GM12878 (cell line): Measurements from ENCODE around the gene EFNB2. TPM values are rescaled to one million over a fixed set of nuclear protein-coding genes. Genes with fewer than 3 reads are reported as not detected.

Experiments
- ATAC-seq: fragments of 200-7000 bp; cut with Tn5 transposase; 3 replicates; pipeline ENCODE4 v1.9.1; 2020; ENCODE audit warnings: mild to moderate bottlenecking, moderate library complexity
- BruUV-seq: library from RNA; stranded (reverse); fragments of 400-500 nt; replicated peaks from 2 replicates; lab custom pipeline; 2021; lab: Mats Ljungman, UMichigan
- CTCF ChIA-PET: fragments of 300-600 bp; sonication (Branson Sonifier 250); formaldehyde crosslinking; extraction: SDS; loops from one replicate; lab custom pipeline; 2021; ENCODE audit warnings: inconsistent platforms; lab: Yijun Ruan, JAX
- POLR2A ChIA-PET: fragments of 350-600 bp; formaldehyde crosslinking; extraction: SDS; loops from one replicate; lab custom pipeline; 2021; ENCODE audit warnings: inconsistent platforms; lab: Charles Lee
- RAD21 ChIA-PET: fragments of 300-600 bp; sonication (Branson Sonifier 250); formaldehyde crosslinking; loops from one replicate; lab custom pipeline; 2023; ENCODE audit warnings: antibody characterized with exemption; ENCODE audit not compliant: unreplicated experiment; lab: Charles Lee
- SMC1A ChIA-PET: fragments of 300-600 bp; sonication (Branson Sonifier 250); formaldehyde crosslinking; loops from one replicate; lab custom pipeline; 2023; ENCODE audit not compliant: unreplicated experiment, uncharacterized antibody; lab: Charles Lee
- DNase-seq: peaks from one replicate; pipeline ENCODE4 v3.0.0-alpha.2; 2011; ENCODE audit warnings: low read depth, low spot score
- FAIRE-seq: peaks from 3 replicates; lab custom pipeline; 2011; peaks lifted over from hg19 to GRCh38; lab: Jason Lieb, UNC
- H2AFZ ChIP-seq: 2 replicates; pipeline ENCODE4 v1.6.0; 2011; ENCODE audit warnings: low read depth, low read length, control low read depth; ENCODE audit not compliant: control insufficient read depth
- H3K27ac ChIP-seq: 2 replicates; pipeline ENCODE4 v1.5.1; 2011; ENCODE audit warnings: control low read depth; ENCODE audit not compliant: control insufficient read depth, insufficient read depth
- H3K27me3 ChIP-seq, 2 experiments: replicated peaks in 1 of 2; 2 replicates each; pipeline versions ENCODE4 v1.6.0 to v1.6.1; 2011; ENCODE audit warnings: low read length in 1 of 2; ENCODE audit not compliant: control insufficient read depth in 2 of 2, insufficient read depth in 2 of 2
- H3K36me3 ChIP-seq, 2 experiments: 2 replicates each; pipeline ENCODE4 v1.5.1; 2011; ENCODE audit warnings: low read length in 1 of 2; ENCODE audit not compliant: control insufficient read depth in 2 of 2, insufficient read depth in 2 of 2
- H3K4me1 ChIP-seq: 2 replicates; pipeline ENCODE4 v1.6.1; 2011; ENCODE audit warnings: mild to moderate bottlenecking, low read length, moderate library complexity, mixed read lengths; ENCODE audit not compliant: control insufficient read depth, insufficient read depth
- H3K4me2 ChIP-seq: 2 replicates; pipeline ENCODE4 v1.6.0; 2011; ENCODE audit warnings: control low read depth; ENCODE audit not compliant: control insufficient read depth, insufficient read depth
- H3K4me3 ChIP-seq: fragments of 200-600 bp; sonication (generic); 2 replicates; pipeline ENCODE4 v1.5.1; 2016
- H3K79me2 ChIP-seq: 2 replicates; pipeline ENCODE4 v1.6.0; 2011; ENCODE audit warnings: low read length; ENCODE audit not compliant: control insufficient read depth, insufficient read depth
- H3K9ac ChIP-seq: 2 replicates; pipeline ENCODE4 v1.8.0; 2011; ENCODE audit warnings: low read length, control low read depth, mixed read lengths; ENCODE audit not compliant: control insufficient read depth, insufficient read depth
- H3K9me3 ChIP-seq: replicated peaks from 3 replicates; pipeline ENCODE4 v1.5.1; 2011; ENCODE audit warnings: mild to moderate bottlenecking, low read length; ENCODE audit not compliant: control insufficient read depth, insufficient read depth
- H4K20me1 ChIP-seq: 2 replicates; pipeline ENCODE4 v1.6.0; 2011; ENCODE audit not compliant: control insufficient read depth, insufficient read depth
- CBX5 ChIP-seq: sonication (generic); IDR thresholded peaks from 2 replicates; pipeline ENCODE4 v1.6.1; 2016; ENCODE audit warnings: low read depth, moderate library complexity, mild to moderate bottlenecking, inconsistent platforms
- DPF2 ChIP-seq: fragments of 450-650 bp; IDR thresholded peaks from 2 replicates; pipeline ENCODE4 v1.6.1; 2017; ENCODE audit warnings: mild to moderate bottlenecking
- E2F8 ChIP-seq: fragments of 450-650 bp; IDR thresholded peaks from 2 replicates; pipeline ENCODE4 v1.6.1; 2018; ENCODE audit warnings: mild to moderate bottlenecking, low read depth, moderate library complexity; ENCODE audit not compliant: partially characterized antibody
- JUNB ChIP-seq: IDR thresholded peaks from 2 replicates; pipeline ENCODE4 v1.6.1; 2016; ENCODE audit warnings: antibody characterized with exemption, mild to moderate bottlenecking
- MEF2B ChIP-seq: fragments of 450-650 bp; IDR thresholded peaks from 2 replicates; pipeline ENCODE4 v1.6.1; 2018; ENCODE audit warnings: mild to moderate bottlenecking, moderate library complexity; ENCODE audit not compliant: partially characterized antibody, poor library complexity, severe bottlenecking
- POLR2A ChIP-seq: IDR thresholded peaks from 2 replicates; pipeline ENCODE4 v1.6.1; 2011; ENCODE audit warnings: low read depth, mild to moderate bottlenecking, low read length
- RAD51 ChIP-seq: fragments of 450-650 bp; IDR thresholded peaks from 2 replicates; pipeline ENCODE4 v1.6.1; 2016; ENCODE audit warnings: moderate library complexity, mild to moderate bottlenecking, inconsistent platforms
- RB1 ChIP-seq: fragments of 450-650 bp; formaldehyde crosslinking; IDR thresholded peaks from 2 replicates; pipeline ENCODE4 v1.6.1; 2017; ENCODE audit warnings: mild to moderate bottlenecking, borderline replicate concordance
- RCOR1 ChIP-seq: conservative IDR thresholded peaks from 2 replicates; pipeline ENCODE4 v1.6.1; 2012; ENCODE audit warnings: low read depth, low read length, improper control_type of control experiment
- SIX5 ChIP-seq: IDR thresholded peaks from 2 replicates; pipeline ENCODE4 v1.6.1; 2011; ENCODE audit warnings: mild to moderate bottlenecking, low read depth, low read length, moderate library complexity; ENCODE audit not compliant: severe bottlenecking
- SMC3 ChIP-seq: IDR thresholded peaks from 2 replicates; pipeline ENCODE4 v1.6.1; 2011; ENCODE audit warnings: low read length, improper control_type of control experiment, borderline replicate concordance
- SP1 ChIP-seq: IDR thresholded peaks from one replicate; pipeline ENCODE4 v1.6.1; 2011; ENCODE audit warnings: low read depth, low read length
- SRF ChIP-seq, 2 experiments: IDR thresholded peaks; 2 replicates each; pipeline ENCODE4 v1.6.1; 2011; ENCODE audit warnings: low read depth in 2 of 2, low read length in 2 of 2, mild to moderate bottlenecking in 1 of 2, moderate library complexity in 1 of 2
- WGBS: methylation state at CpG from one replicate; pipeline ENCODE4 v1.1.6; 2016; ENCODE audit warnings: low lambda C conversion rate; ENCODE audit not compliant: insufficient replicate concordance, insufficient coverage; ENCODE audit errors: missing lambda C conversion rate; 5-methylcytosine and 5-hydroxymethylcytosine counted together
- in situ Hi-C: fragments of 300-500 bp; cut with MboI; formaldehyde crosslinking; loops from 9 replicates; pipeline ENCODE4 v1.14.3; 2018; ENCODE audit warnings: mixed read lengths
- intact Hi-C: fragments of 100-400 bp; cut with micrococcal nuclease; formaldehyde crosslinking; loops from one replicate; pipeline ENCODE4 v1.14.2; 2022; ENCODE audit not compliant: unreplicated experiment
- polyA plus RNA-seq, 11 experiments: library from polyadenylated mRNA; depleted of rRNA in 4 of 11; unstranded in 6 of 11; stranded (reverse) in 5 of 11; fragments of >200 nt; fragmentation: Nextera tagmentation in 4 of 11; fragmentation: Illumina TruSeq in 1 of 11; extraction: Ambion mirVana in 4 of 11; extraction: Trizol in 1 of 11; gene quantifications; 1 replicate in 1 of 11; 2 replicates in 10 of 11; pipeline versions ENCODE4 v1.2.1 to v1.2.3, GENCODE V29; 2011 to 2016; ENCODE audit warnings: inconsistent platforms in 2 of 11, missing spikeins in 2 of 11, low read depth in 1 of 11
- total RNA-seq, 4 experiments: library from RNA; depleted of rRNA in 3 of 4; stranded (reverse); fragments of >200 nt in 3 of 4; fragmentation: Illumina TruSeq in 1 of 4; extraction: Trizol in 1 of 4; gene quantifications; 2 replicates each; pipeline versions ENCODE4 v1.2.1 to v1.2.3, GENCODE V29; 2013 to 2021
- TF ChIP-seq, protein P1 (sequence below): fragments of 450-650 bp; formaldehyde crosslinking; IDR thresholded peaks from 2 replicates; pipeline ENCODE4 v1.5.0; 2022; ENCODE audit warnings: mild to moderate bottlenecking, missing genetic modification characterization

Gene EFNB2
- total and polyA plus RNA-seq, 10 of the 15 experiments (the other 5 are each of a cell fraction or from before 2014, with no cell fraction given): 0.12 to 1.5 (median 0.31) TPM; not detected in 1

GRCh38 chr13:106575896-106576295 lies 40.4 kb upstream of the EFNB2 start:
- Histone ChIP-seq H3K36me3 (no peaks in the 10 kb centered on the region), H3K9ac (no peak overlapping the region), H3K4me2 (no peak overlapping the region), H3K4me3 (no peak overlapping the region), H3K27me3 (no peaks in the 10 kb centered on the region), H3K79me2 (no peaks in the 10 kb centered on the region), H2AFZ (no peak overlapping the region), H3K9me3 (no peaks in the 10 kb centered on the region), H3K27ac (no peak overlapping the region)
- ATAC-seq (no peak), DNase-seq (no peak)
- CTCF ChIA-PET: no interaction called here
- BruUV-seq: no TSS peak
- intact Hi-C loops: no loop called here
- POLR2A ChIA-PET: no interaction called here
- SMC1A ChIA-PET: no interaction called here
- in situ Hi-C loops: no loop called here
- RAD21 ChIA-PET: no interaction called here
- TF ChIP-seq JUNB: no peak
- no peak for TF ChIP-seq CBX5
- TF ChIP-seq SRF (IDR thresholded peaks at IDR 0.05; ENCODE audit: low read depth in 2 of 2, low read length in 2 of 2): no peak
- TF ChIP-seq, all 136 proteins: peak for 0
- FAIRE-seq: no peak
- Histone ChIP-seq H4K20me1 (no peaks in the 10 kb centered on the region), H3K4me1 (no peaks in the 10 kb centered on the region)

DNA sequence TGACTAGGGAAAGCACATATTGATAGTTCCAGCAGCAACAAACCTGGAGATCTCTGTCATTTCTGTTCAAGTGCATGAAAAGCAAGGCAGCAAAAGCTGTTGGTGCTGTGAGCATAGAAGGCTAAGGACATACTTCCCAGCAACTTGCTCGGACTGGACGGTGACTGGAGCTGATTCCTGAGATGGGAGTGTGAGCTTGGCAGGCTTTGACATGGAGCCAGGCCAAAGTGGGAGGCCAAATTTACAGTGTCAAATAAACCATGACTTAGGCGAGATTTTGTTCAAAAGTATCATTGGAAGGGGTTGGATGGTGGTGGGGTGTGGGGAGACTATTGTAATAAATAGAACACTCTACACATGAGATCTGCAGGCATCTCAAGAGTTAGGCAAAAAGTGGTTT lies 38.4 kb upstream of the EFNB2 start:
- H2AFZ ChIP-seq: no peak overlapping the region
- SMC1A ChIA-PET: no interaction called here
- H3K4me3 ChIP-seq: no peak overlapping the region
- H3K4me1 ChIP-seq: no peaks in the 10 kb centered on the region
- WGBS: 88% methylated on average over 3 of the region's 3 CpGs
- H3K27me3 ChIP-seq: no peaks in the 10 kb centered on the region
- no peaks in the 10 kb centered on the region for H3K9me3 ChIP-seq
- no peak overlapping the region for H3K27ac ChIP-seq
- no peak overlapping the region for H3K4me2 ChIP-seq
- CTCF ChIA-PET: interaction anchor here (0.9 kb wide), 1 partner anchor 46 kb away, joined by 3 read pairs; no protein-coding TSS in a partner anchor
- H3K79me2 ChIP-seq: no peaks in the 10 kb centered on the region
- RAD21 ChIA-PET: no interaction called here
- POLR2A ChIA-PET: interaction anchor here (1.1 kb wide), 1 partner anchor 46 kb away, joined by 3 read pairs; no protein-coding TSS in a partner anchor
- ATAC-seq: no peak
- no peaks in the 10 kb centered on the region for H3K36me3 ChIP-seq
- in situ Hi-C loops: loop anchor here (25.0 kb wide), 1 partner anchor 1638 kb away; the partner anchor contains the start of genes ABHD13 and LIG4
- no peak for FAIRE-seq
- intact Hi-C loops: no loop called here
- no peak overlapping the region for H3K9ac ChIP-seq
- DNase-seq: no peak
- BruUV-seq: no TSS peak
- H4K20me1 ChIP-seq: no peaks in the 10 kb centered on the region
- TF ChIP-seq RCOR1: no peak
- TF ChIP-seq DPF2: no peak
- TF ChIP-seq, protein P1, sequence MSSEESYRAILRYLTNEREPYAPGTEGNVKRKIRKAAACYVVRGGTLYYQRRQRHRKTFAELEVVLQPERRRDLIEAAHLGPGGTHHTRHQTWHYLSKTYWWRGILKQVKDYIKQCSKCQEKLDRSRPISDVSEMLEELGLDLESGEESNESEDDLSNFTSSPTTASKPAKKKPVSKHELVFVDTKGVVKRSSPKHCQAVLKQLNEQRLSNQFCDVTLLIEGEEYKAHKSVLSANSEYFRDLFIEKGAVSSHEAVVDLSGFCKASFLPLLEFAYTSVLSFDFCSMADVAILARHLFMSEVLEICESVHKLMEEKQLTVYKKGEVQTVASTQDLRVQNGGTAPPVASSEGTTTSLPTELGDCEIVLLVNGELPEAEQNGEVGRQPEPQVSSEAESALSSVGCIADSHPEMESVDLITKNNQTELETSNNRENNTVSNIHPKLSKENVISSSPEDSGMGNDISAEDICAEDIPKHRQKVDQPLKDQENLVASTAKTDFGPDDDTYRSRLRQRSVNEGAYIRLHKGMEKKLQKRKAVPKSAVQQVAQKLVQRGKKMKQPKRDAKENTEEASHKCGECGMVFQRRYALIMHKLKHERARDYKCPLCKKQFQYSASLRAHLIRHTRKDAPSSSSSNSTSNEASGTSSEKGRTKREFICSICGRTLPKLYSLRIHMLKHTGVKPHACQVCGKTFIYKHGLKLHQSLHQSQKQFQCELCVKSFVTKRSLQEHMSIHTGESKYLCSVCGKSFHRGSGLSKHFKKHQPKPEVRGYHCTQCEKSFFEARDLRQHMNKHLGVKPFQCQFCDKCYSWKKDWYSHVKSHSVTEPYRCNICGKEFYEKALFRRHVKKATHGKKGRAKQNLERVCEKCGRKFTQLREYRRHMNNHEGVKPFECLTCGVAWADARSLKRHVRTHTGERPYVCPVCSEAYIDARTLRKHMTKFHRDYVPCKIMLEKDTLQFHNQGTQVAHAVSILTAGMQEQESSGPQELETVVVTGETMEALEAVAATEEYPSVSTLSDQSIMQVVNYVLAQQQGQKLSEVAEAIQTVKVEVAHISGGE (CRISPR knock-in tag): no peak
- no peak for TF ChIP-seq RAD51
- TF ChIP-seq SP1: no peak
- TF ChIP-seq RB1: no peak
- TF ChIP-seq SMC3: no peak
- no peak for TF ChIP-seq MEF2B
- no peak for TF ChIP-seq POLR2A
- no peak for TF ChIP-seq SIX5
- no peak for TF ChIP-seq E2F8
